HAP-1 (cell line): Measurements from ENCODE around the gene SCGB3A1.

ENCODE experiments used
- DNase-seq, 2 experiments: peaks; one replicate each; pipeline ENCODE4 v3.0.0-alpha.2; 2016 to 2020; ENCODE audit warnings: low spot score in 2 of 2
- H3K27me3 ChIP-seq: fragments of 250-450 bp; sonication (Bioruptor Pico); 2 replicates; pipeline ENCODE4 v1.5.1; 2020; ENCODE audit warnings: low read depth, mild to moderate bottlenecking, moderate library complexity
- H3K36me3 ChIP-seq: fragments of 250-450 bp; sonication (Bioruptor Pico); replicated peaks from 2 replicates; pipeline ENCODE4 v1.5.1; 2020; ENCODE audit warnings: mild to moderate bottlenecking
- H3K4me1 ChIP-seq: fragments of 250-450 bp; sonication (Bioruptor Pico); 2 replicates; pipeline ENCODE4 v1.5.1; 2020; ENCODE audit warnings: mild to moderate bottlenecking
- H3K4me3 ChIP-seq: fragments of 250-450 bp; sonication (Bioruptor Pico); 2 replicates; pipeline ENCODE4 v1.5.1; 2020; ENCODE audit warnings: mild to moderate bottlenecking, moderate library complexity
- H3K9me3 ChIP-seq: fragments of 250-450 bp; sonication (Bioruptor Pico); 2 replicates; pipeline ENCODE4 v1.5.1; 2020; ENCODE audit warnings: mild to moderate bottlenecking, moderate library complexity
- in situ Hi-C: fragments of 300-500 bp; cut with MboI; formaldehyde crosslinking; loops from 3 replicates; pipeline ENCODE4 v1.14.3; 2020; ENCODE audit warnings: low sequenced_read_pairs, inconsistent platforms, mixed read lengths

Gene SCGB3A1, protein sequence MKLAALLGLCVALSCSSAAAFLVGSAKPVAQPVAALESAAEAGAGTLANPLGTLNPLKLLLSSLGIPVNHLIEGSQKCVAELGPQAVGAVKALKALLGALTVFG

DNA sequence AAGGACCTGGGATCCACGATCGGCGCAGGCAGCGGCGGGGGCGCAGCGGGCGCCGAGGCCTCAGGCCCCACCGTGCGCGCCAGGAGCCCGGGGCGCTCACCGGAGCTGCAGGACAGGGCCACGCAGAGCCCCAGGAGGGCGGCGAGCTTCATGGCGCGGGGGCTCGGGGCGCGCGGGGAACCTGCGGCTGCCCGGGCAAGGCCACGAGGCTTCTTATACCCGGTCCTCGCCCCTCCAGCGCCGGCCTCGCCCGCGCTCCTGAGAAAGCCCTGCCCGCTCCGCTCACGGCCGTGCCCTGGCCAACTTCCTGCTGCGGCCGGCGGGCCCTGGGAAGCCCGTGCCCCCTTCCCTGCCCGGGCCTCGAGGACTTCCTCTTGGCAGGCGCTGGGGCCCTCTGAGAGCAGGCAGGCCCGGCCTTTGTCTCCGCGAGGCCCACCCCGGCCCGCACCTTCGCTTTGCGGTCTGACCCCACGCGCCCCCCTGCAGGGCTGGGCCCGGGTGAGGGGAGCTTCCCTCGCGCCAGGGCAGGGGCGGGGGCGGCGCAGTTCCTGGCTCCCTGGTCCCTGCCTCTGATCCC, at the start of gene SCGB3A1:
TSS of gene SCGB3A1 (minus strand) at position 189 of the 577 bp plus-strand sequence. CDS start at position 152, 37 bp downstream.
- no peak for DNase-seq
- H3K36me3 ChIP-seq = no peaks in the 10 kb centered on the region
- no peaks in the 10 kb centered on the region for H3K4me1 ChIP-seq
- no peaks in the 10 kb centered on the region for H3K27me3 ChIP-seq
- in situ Hi-C loops = no loop called here
- no peak within 1 kb of the TSS for H3K4me3 ChIP-seq
- H3K9me3 ChIP-seq = no peaks in the 10 kb centered on the region

DNA sequence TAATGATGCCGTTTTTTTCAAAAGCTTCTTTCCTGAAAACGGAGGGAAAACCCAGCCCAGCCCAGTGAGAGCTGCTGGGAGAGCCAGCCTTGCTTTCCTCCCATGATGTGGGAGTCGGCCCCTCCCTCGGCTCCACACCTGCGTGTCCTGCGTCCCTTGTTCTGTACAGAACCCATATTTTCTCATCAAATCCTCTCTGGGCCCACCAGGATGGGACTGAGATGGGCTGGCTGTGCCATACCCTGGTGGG, 49.2 kb upstream of the SCGB3A1 start:
- no peak for DNase-seq
- no peaks in the 10 kb centered on the region for H3K9me3 ChIP-seq
- H3K27me3 ChIP-seq = no peaks in the 10 kb centered on the region
- no peak overlapping the region for H3K4me3 ChIP-seq
- no peaks in the 10 kb centered on the region for H3K36me3 ChIP-seq
- H3K4me1 ChIP-seq = no peaks in the 10 kb centered on the region
- in situ Hi-C loops = no loop called here

DNA sequence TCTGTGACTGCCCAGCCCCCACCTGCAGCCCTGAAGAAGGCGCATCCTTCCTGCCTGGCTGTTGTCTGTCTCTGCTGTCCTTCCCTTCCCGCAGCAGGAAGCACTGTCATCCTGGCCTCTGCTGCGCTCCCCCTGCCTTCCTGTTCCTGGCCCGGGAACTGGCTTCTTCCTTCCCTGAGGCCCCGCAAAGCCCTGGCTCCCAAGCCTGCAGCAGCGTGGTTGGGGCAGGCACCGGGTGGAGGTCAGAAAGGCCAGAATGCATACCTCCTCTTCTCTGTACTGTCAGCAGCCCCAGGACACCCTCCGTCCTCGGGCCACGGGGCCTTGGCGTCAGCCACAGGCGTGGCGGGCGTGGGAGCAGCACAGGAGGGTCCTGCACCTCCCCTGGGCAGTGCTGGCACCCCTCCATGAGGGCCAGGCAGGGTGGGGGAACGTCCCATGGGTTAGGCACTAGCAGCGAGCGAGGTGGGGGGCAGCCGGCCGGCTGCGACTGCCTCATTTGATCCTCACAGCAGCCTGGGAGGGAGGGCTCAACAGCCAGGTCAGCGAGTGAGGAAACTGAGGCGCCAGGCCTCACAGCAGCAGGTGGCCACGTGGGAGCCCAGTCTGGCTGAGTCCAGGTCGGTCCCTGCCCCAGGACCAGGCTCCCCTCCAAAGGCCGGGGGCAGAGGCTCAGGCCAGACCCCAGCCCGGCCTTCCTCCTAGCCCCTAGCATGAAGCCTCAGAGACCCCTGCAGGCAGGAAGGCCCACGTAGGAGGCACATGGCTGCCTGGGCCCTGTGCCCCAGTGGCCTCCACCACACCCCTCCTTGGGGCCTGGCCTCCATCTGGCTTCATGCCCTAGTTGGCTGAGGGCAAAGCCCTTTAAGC, 48.7 kb upstream of the SCGB3A1 start:
- no peak overlapping the region for H3K4me3 ChIP-seq
- no peaks in the 10 kb centered on the region for H3K27me3 ChIP-seq
- no peaks in the 10 kb centered on the region for H3K9me3 ChIP-seq
- no peaks in the 10 kb centered on the region for H3K4me1 ChIP-seq
- DNase-seq = peak in 1 of 2 experiments; percentile 4
- no peaks in the 10 kb centered on the region for H3K36me3 ChIP-seq
- in situ Hi-C loops = no loop called here

DNA sequence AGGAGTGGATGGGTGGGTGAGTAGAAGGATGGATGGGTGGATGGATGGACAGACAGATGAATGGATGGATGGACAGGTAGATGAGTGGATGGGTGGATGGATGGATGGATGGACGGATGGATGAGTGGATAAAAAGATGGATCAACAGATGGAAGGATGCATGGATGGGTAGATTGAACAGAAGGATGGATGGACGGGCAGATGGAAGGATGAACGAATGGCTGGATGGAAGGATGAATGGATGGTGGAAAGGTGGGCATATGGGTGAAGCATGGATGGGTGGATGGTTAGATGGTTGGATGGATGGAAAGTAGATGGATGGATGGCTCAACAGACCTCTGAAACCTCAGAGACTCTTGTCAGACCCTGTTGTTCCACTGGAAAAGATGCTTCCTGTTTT, 48.0 kb upstream of the SCGB3A1 start:
- in situ Hi-C loops = no loop called here
- Histone ChIP-seq H3K27me3 (no peaks in the 10 kb centered on the region), H3K4me3 (no peak overlapping the region)

DNA sequence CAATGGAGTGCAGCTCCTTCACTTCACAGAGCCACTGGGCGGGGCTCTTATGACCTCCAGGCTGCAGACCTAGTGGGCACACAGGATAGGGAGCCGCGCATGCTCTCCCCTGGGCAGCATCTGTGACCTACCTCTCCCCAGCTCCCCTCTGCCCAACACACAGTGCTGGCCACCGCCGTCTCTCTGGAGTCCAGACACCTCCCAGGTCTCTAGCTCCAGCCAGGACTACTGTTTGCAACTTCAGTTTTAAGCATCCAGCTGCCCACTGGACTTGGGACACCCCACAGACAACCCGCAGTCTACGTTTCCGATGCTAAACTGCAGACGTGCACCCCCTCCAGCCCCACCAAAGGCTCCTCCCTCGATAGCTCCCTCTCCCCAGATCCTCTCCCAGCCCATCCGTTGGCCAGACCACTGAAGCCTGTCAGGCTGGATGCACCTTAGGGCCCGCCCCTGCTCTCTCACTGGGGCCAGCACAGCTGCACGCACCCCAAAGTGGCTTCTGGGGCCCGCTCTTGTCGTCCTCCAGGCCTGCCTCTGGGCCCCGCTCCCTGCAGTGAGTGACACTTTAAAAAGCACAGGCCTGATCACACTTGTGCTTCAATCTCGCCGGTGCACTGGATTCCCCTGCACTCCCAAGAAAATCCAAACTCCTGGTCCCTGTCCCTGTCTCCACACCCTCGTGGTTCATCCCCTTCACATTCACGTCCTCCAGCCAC, 46.8 kb upstream of the SCGB3A1 start:
- H3K36me3 ChIP-seq = no peaks in the 10 kb centered on the region
- no peaks in the 10 kb centered on the region for H3K4me1 ChIP-seq
- no peak for DNase-seq
- no peak overlapping the region for H3K4me3 ChIP-seq
- H3K27me3 ChIP-seq = no peaks in the 10 kb centered on the region
- H3K9me3 ChIP-seq = no peaks in the 10 kb centered on the region
- in situ Hi-C loops = no loop called here

More for the DNA sequence above, 48.0 kb upstream of the SCGB3A1 start:
- DNase-seq = no peak
- H3K4me1 ChIP-seq = no peaks in the 10 kb centered on the region
- no peaks in the 10 kb centered on the region for H3K9me3 ChIP-seq
- H3K36me3 ChIP-seq = no peaks in the 10 kb centered on the region

DNA sequence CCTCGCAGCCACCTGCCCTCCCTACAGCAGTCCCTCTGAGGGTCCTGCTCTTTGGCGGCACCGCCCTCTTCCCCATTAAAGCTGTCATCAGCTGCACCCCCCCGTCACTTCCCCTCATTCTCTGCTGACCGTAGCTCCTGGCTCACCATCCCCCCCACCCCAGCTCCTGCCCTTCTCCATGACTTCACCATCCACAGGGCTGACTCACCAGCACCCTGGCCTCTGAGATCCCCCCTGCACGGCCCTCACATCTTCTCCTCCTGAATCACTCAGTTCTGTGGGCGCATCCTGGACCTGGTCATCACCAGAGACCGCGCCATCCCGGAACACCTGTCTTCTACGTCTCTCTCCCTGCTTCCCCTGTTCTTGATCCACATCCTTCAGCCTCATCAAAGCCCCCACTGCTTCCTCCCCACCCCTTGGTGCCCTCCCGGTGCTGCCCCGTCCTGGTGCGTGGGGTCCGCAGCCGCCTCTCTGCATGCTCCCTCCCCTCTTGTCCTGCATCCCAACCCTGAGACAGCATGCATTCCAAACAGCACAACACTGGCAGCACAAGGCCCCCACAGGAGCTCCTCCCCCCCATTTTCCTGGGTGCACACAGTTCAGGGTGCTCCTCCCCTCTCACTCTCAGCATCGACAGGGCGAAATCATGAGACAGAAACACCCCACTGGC, 45.2 kb upstream of the SCGB3A1 start:
- no peak for DNase-seq
- in situ Hi-C loops = no loop called here
- no peaks in the 10 kb centered on the region for H3K4me1 ChIP-seq
- no peaks in the 10 kb centered on the region for H3K36me3 ChIP-seq
- no peaks in the 10 kb centered on the region for H3K27me3 ChIP-seq
- no peaks in the 10 kb centered on the region for H3K9me3 ChIP-seq
- H3K4me3 ChIP-seq = no peak overlapping the region

DNA sequence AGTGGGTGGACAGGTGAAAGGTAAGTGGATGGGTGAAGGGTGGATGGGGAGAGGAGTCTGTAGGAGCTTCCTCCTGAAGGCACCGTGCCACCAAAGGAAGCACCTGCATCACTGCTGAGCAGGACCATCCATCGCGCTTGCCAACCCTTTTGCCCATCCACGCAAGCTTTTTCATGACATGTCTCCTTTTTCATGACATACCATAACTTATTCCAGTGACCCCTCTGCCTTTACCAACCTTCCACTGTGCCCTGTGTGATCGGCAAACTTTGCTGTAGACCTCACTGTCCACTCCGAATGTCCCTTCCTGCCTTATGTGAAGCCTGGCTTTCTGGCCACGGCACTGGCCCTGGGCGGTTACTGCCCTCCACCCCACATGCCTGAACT, 44.7 kb upstream of the SCGB3A1 start:
- in situ Hi-C loops = no loop called here

DNA sequence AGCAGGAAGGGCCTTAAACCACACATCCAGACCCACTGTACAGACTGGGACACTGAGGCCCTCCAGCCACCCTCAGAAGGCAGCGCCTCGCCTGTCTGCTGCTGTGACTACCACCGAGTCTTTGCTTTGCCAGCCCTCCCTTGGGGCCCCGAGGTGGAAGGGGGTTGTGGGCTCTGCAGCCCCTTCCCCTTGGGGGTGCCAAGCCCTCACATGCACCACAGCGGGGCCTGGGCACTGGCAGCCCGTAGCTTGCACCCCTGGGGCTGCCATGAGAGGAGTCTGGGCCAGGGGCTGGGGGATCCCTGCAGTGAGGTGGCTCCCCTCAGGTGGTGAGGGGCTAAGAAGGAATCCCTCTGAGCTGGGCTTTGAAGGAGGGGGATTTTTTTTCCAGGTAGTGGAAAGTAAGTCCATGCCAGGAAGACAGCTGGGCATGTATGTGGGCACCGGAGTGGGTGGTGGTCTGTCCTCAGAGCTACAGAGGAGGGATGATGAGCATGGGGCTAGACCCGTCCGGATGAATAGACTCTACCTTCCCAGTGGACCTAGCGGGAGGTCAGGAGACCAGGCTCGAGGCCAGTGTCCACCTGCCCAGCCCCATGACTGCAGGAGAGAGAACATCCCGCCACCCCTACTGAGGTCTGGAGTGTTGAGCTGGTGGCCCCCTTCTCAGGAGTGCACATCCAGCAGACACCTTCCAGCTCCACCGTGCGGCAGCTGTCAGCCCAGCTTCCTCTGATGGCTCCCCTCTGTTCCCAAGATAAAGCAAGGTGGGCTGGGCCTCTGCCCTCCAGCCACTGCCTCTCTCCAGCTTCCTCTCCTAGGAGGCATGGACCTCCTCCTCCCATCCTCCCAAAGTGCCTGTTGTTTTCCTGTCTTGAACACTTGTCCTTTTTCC, 42.2 kb upstream of the SCGB3A1 start:
- H3K27me3 ChIP-seq = no peaks in the 10 kb centered on the region
- no peak for DNase-seq
- no peaks in the 10 kb centered on the region for H3K4me1 ChIP-seq
- no peak overlapping the region for H3K4me3 ChIP-seq
- no peaks in the 10 kb centered on the region for H3K36me3 ChIP-seq
- in situ Hi-C loops = no loop called here
- H3K9me3 ChIP-seq = no peaks in the 10 kb centered on the region

More for the DNA sequence above, 44.7 kb upstream of the SCGB3A1 start:
- Histone ChIP-seq H3K9me3 (no peaks in the 10 kb centered on the region), H3K36me3 (no peaks in the 10 kb centered on the region), H3K27me3 (no peaks in the 10 kb centered on the region), H3K4me1 (no peaks in the 10 kb centered on the region), H3K4me3 (no peak overlapping the region)
- DNase-seq = no peak

DNA sequence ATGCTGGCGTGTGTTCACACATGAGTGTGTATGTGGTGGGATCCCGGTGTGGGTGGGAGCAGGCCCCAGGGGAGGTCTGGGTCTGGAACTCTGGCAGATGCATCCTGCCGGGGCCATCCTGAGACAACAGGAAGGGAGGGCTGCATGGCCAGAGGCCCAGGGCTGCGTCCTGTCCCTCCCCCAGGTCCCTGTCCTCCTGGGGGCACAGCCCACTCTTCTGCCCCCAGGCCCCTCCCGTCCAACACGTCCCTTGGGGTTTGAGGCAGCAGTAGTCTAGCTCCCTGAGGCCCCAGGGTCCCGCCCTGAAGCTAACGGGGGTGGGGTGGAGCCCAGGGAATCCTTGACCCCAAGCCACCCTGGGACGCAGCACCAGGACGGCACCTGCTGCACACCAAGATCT, 41.5 kb upstream of the SCGB3A1 start:
- in situ Hi-C loops = no loop called here
- DNase-seq = no peak
- no peak overlapping the region for H3K4me3 ChIP-seq
- H3K9me3 ChIP-seq = no peaks in the 10 kb centered on the region
- no peaks in the 10 kb centered on the region for H3K27me3 ChIP-seq
- H3K36me3 ChIP-seq = no peaks in the 10 kb centered on the region
- H3K4me1 ChIP-seq = no peaks in the 10 kb centered on the region

DNA sequence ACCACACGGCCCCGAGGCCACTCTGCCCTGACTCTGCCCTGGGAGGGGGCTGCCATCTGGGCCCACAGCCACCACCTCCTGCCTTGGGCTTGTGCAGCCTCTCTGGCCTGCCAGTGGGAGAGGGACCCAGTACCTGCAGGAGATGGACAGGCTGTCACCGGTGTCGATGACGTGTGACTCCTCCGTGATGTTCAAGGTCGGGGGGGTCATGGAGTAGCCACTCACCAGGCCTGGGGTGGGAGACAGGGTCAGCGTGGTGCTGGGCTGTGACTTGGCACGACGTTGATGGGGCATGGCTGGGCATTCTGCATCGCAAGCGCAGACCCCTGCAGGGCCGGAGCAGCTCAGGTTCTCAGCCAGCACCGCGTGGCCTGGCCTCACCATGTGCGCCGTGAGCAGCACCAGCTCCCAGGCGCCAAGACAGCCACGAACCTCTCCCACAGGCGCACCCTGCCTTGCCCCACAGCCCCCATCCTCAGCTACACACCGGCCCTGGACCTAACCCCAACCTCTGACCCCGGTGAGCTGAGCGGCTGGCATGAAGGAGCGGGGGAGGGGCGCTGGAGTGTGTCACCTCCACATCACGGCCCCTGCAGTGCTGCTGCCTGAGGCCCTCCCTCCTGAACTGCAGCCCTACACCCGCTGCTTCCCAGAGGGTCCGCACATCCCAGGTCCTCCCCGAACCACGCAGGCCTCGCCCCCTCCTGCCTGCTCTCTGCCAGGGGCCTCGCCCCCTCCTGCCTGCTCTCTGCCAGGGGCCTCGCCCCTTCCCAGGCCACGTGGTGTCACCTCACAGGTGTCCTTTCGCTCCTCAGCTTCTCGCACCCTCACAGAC, 40.5 kb upstream of the SCGB3A1 start:
- Histone ChIP-seq H3K4me1 (no peaks in the 10 kb centered on the region), H3K27me3 (no peaks in the 10 kb centered on the region), H3K36me3 (no peaks in the 10 kb centered on the region), H3K9me3 (no peaks in the 10 kb centered on the region), H3K4me3 (no peak overlapping the region)
- in situ Hi-C loops = no loop called here
- DNase-seq = no peak

DNA sequence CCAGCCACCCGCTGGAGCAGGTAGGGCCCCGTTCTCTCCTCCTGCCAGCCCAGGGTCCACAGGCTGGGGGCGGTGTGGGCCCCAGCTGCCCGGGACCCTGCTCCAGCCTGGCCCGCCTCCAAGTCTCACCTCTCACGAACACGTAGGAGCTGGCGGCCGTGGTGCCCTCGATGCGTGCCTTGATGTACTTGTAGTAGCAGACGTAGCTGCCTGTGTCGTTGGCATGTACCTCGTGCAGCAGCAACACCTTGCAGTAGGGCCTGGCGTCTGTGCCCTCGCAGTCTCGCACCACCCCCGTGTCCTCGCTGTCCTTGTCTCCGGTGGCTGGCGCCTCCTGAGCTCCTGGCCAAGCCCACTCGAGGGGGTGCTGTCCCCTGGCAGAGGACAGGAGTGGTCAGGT, 39.1 kb upstream of the SCGB3A1 start:
- DNase-seq = no peak
- in situ Hi-C loops = no loop called here
- Histone ChIP-seq H3K4me1 (no peaks in the 10 kb centered on the region), H3K36me3 (no peaks in the 10 kb centered on the region), H3K9me3 (no peaks in the 10 kb centered on the region), H3K4me3 (no peak overlapping the region), H3K27me3 (no peaks in the 10 kb centered on the region)

DNA sequence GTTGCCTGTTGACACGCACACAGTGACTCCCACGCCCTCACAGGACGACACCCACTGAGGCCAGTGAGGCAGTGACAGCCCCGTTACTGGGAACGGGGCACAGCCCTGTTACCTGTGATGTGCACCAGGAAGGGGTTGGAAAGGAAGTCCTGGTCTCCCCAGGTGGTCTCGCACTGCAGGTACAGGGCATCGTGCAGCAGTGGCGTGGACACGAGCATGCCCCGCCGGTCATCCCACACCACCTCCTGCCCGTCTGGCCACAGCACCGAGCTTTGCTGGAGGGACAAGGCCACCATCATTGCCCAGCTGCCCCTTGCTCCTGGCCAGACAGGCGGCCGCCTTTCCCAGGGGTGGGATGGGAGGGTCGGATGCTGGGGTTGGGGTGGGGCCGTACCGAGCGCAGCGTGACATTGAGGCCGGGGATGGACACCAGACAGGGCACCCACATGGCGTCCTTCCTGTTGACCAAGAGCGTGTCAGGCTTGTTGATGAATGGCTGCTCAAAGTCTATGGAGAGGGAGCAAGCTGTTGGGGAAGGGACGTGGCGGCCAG, 38.6 kb upstream of the SCGB3A1 start:
- DNase-seq = no peak
- Histone ChIP-seq H3K27me3 (no peaks in the 10 kb centered on the region), H3K4me1 (no peaks in the 10 kb centered on the region), H3K36me3 (no peaks in the 10 kb centered on the region), H3K9me3 (no peaks in the 10 kb centered on the region), H3K4me3 (no peak overlapping the region)
- in situ Hi-C loops = no loop called here
